Bronchial epithelial cell (primary cell): Measurements from ENCODE around the gene UNC5B. TPM values are rescaled to one million over a fixed set of nuclear protein-coding genes. Genes with fewer than 3 reads are reported as not detected.

Source experiments
- DNase-seq: peaks from one replicate; pipeline ENCODE4 v3.0.0-alpha.2; 2010; ENCODE audit warnings: low read depth
- FAIRE-seq: peaks from 2 replicates; lab custom pipeline; 2011; peaks lifted over from hg19 to GRCh38; lab: Jason Lieb, UNC
- H3K27me3 ChIP-seq: 2 replicates; pipeline ENCODE4 v1.5.1; 2011; ENCODE audit warnings: low read length; ENCODE audit not compliant: control insufficient read depth, insufficient read depth
- H3K36me3 ChIP-seq: 2 replicates; pipeline ENCODE4 v1.5.1; 2011; ENCODE audit warnings: low read length; ENCODE audit not compliant: control insufficient read depth, insufficient read depth
- H3K4me3 ChIP-seq: 2 replicates; pipeline ENCODE4 v1.5.1; 2011; ENCODE audit warnings: mild to moderate bottlenecking, low read depth, low read length, control low read depth
- total RNA-seq: library from RNA; depleted of rRNA; stranded (reverse); fragments of >200 nt; gene quantifications from 2 replicates; pipeline ENCODE4 v1.2.1, GENCODE V29; 2014
- TF ChIP-seq, protein P1 (sequence below): IDR thresholded peaks from 2 replicates; pipeline ENCODE4 v1.5.1; 2011; ENCODE audit warnings: mild to moderate bottlenecking, moderate library complexity, low read length, control low read depth, inconsistent platforms; ENCODE audit not compliant: insufficient read depth, severe bottlenecking

UNC5B gene
- total RNA-seq, 1 donor from 2014 or later: 36.6 TPM

DNA sequence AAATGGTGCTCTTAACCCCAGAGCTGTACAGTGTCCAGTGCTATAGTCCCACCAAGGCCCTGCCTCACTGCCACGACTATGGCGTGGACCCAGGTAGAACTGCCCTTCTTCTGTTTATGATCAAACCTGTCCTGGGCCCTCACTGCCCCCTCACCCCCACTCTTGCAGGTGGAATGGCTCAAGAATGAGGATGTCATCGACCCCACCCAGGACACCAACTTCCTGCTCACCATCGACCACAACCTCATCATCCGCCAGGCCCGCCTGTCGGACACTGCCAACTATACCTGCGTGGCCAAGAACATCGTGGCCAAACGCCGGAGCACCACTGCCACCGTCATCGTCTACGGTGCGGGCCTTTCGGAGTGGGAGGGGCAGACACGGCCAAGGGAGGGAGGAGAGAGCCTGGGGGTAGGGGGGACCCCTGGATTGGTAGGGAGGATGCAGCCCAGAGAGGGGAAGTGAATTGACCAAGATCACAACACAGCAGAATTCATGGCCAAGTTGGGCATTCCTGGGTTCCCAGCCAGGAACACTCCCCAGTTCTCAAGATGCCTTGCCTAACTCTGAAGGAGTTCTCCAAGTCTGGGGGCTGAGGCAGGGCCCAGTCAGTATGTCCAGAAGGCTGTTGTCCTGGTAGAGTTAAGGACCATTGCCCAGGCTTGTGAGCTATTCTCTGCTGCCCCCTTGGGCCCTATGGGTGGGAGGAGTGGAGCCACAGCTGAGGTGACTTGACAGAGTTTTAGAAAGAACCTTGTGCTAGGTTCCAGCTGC, 74.3 kb downstream of the UNC5B start:
- no peak overlapping the region for H3K4me3 ChIP-seq
- H3K36me3 ChIP-seq: peaks cover 48% of the 10 kb centered on the region
- TF ChIP-seq, protein P1, sequence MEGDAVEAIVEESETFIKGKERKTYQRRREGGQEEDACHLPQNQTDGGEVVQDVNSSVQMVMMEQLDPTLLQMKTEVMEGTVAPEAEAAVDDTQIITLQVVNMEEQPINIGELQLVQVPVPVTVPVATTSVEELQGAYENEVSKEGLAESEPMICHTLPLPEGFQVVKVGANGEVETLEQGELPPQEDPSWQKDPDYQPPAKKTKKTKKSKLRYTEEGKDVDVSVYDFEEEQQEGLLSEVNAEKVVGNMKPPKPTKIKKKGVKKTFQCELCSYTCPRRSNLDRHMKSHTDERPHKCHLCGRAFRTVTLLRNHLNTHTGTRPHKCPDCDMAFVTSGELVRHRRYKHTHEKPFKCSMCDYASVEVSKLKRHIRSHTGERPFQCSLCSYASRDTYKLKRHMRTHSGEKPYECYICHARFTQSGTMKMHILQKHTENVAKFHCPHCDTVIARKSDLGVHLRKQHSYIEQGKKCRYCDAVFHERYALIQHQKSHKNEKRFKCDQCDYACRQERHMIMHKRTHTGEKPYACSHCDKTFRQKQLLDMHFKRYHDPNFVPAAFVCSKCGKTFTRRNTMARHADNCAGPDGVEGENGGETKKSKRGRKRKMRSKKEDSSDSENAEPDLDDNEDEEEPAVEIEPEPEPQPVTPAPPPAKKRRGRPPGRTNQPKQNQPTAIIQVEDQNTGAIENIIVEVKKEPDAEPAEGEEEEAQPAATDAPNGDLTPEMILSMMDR: no peak
- FAIRE-seq (peak; percentile 32), DNase-seq (no peak)
- no peaks in the 10 kb centered on the region for H3K27me3 ChIP-seq

- Histone ChIP-seq H3K4me3 (no peak overlapping the region), H3K36me3 (peaks cover 44% of the 10 kb centered on the region), H3K27me3 (no peaks in the 10 kb centered on the region)
- FAIRE-seq (no peak), DNase-seq (no peak)
- TF ChIP-seq, protein P1: no peak
Observed at GRCh38 chr10:71287456-71287855, 75.1 kb downstream of the UNC5B start.

DNA sequence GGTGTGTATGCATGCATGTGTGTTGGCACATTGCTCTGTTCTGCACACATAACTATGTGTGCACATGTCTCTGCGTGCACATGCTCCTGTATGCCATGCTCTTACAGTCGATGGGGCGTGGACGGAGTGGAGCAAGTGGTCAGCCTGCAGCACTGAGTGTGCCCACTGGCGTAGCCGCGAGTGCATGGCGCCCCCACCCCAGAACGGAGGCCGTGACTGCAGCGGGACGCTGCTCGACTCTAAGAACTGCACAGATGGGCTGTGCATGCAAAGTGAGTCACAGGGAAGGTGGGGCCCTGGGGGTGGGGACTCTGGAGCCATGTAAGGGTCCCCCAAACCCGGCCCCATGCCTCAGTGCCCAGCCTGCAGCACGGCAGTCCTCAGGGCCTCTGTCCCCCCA, 76.1 kb downstream of the UNC5B start:
- TF ChIP-seq, protein P1: no peak
- Histone ChIP-seq H3K36me3 (peaks cover 48% of the 10 kb centered on the region), H3K4me3 (no peak overlapping the region), H3K27me3 (no peaks in the 10 kb centered on the region)
- DNase-seq: no peak
- no peak for FAIRE-seq

GRCh38 chr10:71289421-71290130, 77.2 kb downstream of the UNC5B start:
- no peak for DNase-seq
- Histone ChIP-seq H3K27me3 (no peaks in the 10 kb centered on the region), H3K4me3 (no peak overlapping the region), H3K36me3 (peaks cover 53% of the 10 kb centered on the region)
- TF ChIP-seq, protein P1: no peak
- FAIRE-seq: no peak

GRCh38 chr10:71290331-71290730, 78.0 kb downstream of the UNC5B start:
- FAIRE-seq (no peak), DNase-seq (no peak)
- TF ChIP-seq, protein P1: no peak
- H3K36me3 ChIP-seq: peaks cover 53% of the 10 kb centered on the region
- no peak overlapping the region for H3K4me3 ChIP-seq
- no peaks in the 10 kb centered on the region for H3K27me3 ChIP-seq
